Right atrium auricular region (tissue), 2 donors: ENCODE measurements around the gene POU4F2. TPM values are rescaled to one million over a fixed set of nuclear protein-coding genes. Genes with fewer than 3 reads are reported as not detected.

Source experiments
- DNase-seq: peaks from one replicate; pipeline ENCODE4 v3.0.0-alpha.2; 2019; ENCODE audit warnings: low spot score
- H3K27ac ChIP-seq, 2 donors: fragments of 200-600 bp; sonication (generic); 1 replicate in 1 of 2; 2 replicates in 1 of 2; pipeline ENCODE4 v1.5.1; 2016 to 2019
- H3K27me3 ChIP-seq, 2 donors: fragments of 200-600 bp; sonication (generic); one replicate each; pipeline versions ENCODE4 v1.5.1 to v1.6.0; 2017 to 2019
- H3K36me3 ChIP-seq: fragments of 200-600 bp; sonication (generic); one replicate; pipeline ENCODE4 v1.5.1; 2016
- H3K4me1 ChIP-seq, 2 donors: fragments of 200-600 bp; sonication (generic); one replicate each; pipeline versions ENCODE4 v1.5.1 to v1.6.0; 2017 to 2019
- H3K4me3 ChIP-seq, 2 donors: fragments of 200-600 bp; sonication (generic); 1 replicate in 1 of 2; 2 replicates in 1 of 2; pipeline ENCODE4 v1.5.1; 2017 to 2019; ENCODE audit warnings: mild to moderate bottlenecking in 1 of 2, moderate library complexity in 1 of 2
- H3K9me3 ChIP-seq, 2 donors: fragments of 200-600 bp; sonication (generic); one replicate each; pipeline ENCODE4 v1.5.1; 2019
- total RNA-seq, 2 donors: library from RNA; depleted of rRNA; stranded (reverse); fragments of >200 nt; gene quantifications; one replicate each; pipeline ENCODE4 v1.1.0, GENCODE V29; 2016
- TF ChIP-seq, protein P1 (sequence below), 2 donors: fragments of 200-600 bp; sonication (generic); IDR thresholded peaks; one replicate each; pipeline ENCODE4 v1.5.1; 2019; ENCODE audit warnings: antibody characterized with exemption in 2 of 2

Gene POU4F2
- total RNA-seq, 2 donors from 2014 or later: not detected

- Histone ChIP-seq H3K4me3 (no peak overlapping the region), H3K27ac (no peak overlapping the region), H3K36me3 (no peaks in the 10 kb centered on the region), H3K4me1 (no peaks in the 10 kb centered on the region), H3K27me3 (peaks cover 0 to 13% of the 10 kb centered on the region in 2 donors), H3K9me3 (no peaks in the 10 kb centered on the region)
- DNase-seq: no peak
- TF ChIP-seq, protein P1, sequence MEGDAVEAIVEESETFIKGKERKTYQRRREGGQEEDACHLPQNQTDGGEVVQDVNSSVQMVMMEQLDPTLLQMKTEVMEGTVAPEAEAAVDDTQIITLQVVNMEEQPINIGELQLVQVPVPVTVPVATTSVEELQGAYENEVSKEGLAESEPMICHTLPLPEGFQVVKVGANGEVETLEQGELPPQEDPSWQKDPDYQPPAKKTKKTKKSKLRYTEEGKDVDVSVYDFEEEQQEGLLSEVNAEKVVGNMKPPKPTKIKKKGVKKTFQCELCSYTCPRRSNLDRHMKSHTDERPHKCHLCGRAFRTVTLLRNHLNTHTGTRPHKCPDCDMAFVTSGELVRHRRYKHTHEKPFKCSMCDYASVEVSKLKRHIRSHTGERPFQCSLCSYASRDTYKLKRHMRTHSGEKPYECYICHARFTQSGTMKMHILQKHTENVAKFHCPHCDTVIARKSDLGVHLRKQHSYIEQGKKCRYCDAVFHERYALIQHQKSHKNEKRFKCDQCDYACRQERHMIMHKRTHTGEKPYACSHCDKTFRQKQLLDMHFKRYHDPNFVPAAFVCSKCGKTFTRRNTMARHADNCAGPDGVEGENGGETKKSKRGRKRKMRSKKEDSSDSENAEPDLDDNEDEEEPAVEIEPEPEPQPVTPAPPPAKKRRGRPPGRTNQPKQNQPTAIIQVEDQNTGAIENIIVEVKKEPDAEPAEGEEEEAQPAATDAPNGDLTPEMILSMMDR (IDR thresholded peaks at IDR 0.05): no peak
Measured at GRCh38 chr4:146647615-146648460, 9.1 kb downstream of the POU4F2 start.

DNA sequence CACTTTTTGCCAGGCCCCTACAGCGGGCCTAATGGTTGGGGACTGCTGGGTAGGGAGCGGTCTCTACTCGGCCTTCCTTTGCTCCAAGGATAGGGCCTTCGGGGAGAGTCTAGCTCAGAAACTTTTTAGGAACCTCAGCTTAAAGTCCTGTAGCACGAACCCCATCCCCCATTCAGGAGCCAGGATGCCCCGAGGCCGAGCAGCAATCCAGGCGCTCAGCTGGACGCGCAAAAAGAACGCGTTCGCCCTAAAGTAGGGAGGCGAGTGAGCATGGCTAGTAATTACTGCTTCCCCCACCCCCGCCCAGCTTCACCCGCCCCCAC lies 9.7 kb downstream of the POU4F2 start:
- Histone ChIP-seq H3K4me3 (no peak overlapping the region), H3K27me3 (peaks cover 0 to 13% of the 10 kb centered on the region in 2 donors), H3K27ac (no peak overlapping the region), H3K9me3 (no peaks in the 10 kb centered on the region), H3K36me3 (no peaks in the 10 kb centered on the region), H3K4me1 (no peaks in the 10 kb centered on the region)
- DNase-seq: no peak
- TF ChIP-seq, protein P1 (IDR thresholded peaks at IDR 0.05): no peak

- no peaks in the 10 kb centered on the region for H3K36me3 ChIP-seq
- no peak overlapping the region for H3K27ac ChIP-seq
- TF ChIP-seq, protein P1 (IDR thresholded peaks at IDR 0.05): no peak
- no peaks in the 10 kb centered on the region for H3K4me1 ChIP-seq
- H3K9me3 ChIP-seq: no peaks in the 10 kb centered on the region
- no peak for DNase-seq
- H3K27me3 ChIP-seq: peaks cover 0 to 13% of the 10 kb centered on the region in 2 donors
- no peak overlapping the region for H3K4me3 ChIP-seq
Measured at GRCh38 chr4:146649232-146649631, 10.5 kb downstream of the POU4F2 start.

- DNase-seq: no peak
- H3K36me3 ChIP-seq: no peaks in the 10 kb centered on the region
- H3K4me3 ChIP-seq: no peak overlapping the region
- TF ChIP-seq, protein P1 (IDR thresholded peaks at IDR 0.05): no peak
- peaks cover 0 to 7% of the 10 kb centered on the region in 2 donors for H3K4me1 ChIP-seq
- peaks cover 0 to 13% of the 10 kb centered on the region in 2 donors for H3K27me3 ChIP-seq
- no peaks in the 10 kb centered on the region for H3K9me3 ChIP-seq
- H3K27ac ChIP-seq: no peak overlapping the region
Measured at GRCh38 chr4:146650034-146650433, 11.3 kb downstream of the POU4F2 start.

DNA sequence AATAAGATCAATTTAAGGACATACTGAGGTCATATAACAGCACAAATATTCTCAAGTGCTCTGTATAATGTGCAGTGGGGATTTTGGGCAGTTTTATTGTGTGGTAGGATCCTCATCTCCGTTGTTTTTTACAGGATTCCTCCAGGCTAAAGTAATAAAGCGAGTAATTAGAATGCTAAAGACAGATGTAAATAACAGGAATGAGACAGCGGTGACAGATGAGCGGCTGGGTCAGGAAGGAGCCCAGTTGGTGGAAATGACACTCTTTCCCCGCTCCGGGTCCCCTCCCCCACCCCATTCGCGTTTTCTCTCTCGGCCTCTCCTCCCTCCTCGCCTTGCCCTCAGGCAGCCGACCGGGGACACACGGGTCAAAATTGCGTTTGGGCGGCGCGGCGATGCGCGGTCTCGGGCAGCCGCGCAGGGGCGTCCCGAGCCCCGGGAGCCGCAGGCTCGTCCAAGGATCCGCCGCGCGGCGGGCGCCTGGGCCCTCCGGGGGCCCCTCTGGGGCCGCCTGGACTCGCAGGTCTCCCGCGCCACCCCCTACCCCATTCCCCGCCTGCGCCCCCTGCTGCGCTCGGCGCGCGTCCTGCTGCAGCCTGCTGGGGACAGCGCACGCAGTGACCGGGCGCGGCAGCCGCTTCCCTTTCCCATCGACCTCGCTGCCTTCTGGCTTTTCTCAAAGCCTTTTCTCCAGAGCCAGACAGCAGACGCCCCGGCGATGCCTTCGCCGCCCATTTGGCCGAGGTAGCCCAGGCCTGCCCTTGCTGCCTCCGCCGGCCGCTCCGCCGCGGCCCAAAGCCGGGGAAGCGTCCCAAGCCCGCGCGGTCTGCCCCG lies 16.2 kb downstream of the POU4F2 start:
- no peaks in the 10 kb centered on the region for H3K36me3 ChIP-seq
- H3K4me1 ChIP-seq: peaks cover 0 to 14% of the 10 kb centered on the region in 2 donors
- H3K9me3 ChIP-seq: no peaks in the 10 kb centered on the region
- H3K27me3 ChIP-seq: peaks cover 0 to 3% of the 10 kb centered on the region in 2 donors
- no peak for DNase-seq
- H3K4me3 ChIP-seq: peak overlapping the region; percentile 34 to 57
- H3K27ac ChIP-seq: no peak overlapping the region
- TF ChIP-seq, protein P1 (IDR thresholded peaks at IDR 0.05): peak in 1 of 2 donors; percentile 39
